Epidermal melanocyte (primary cell): ENCODE data around the gene KRT9.
"Not testable (repeated sequence)": the region's sequence is repeated elsewhere in the genome, so short reads cannot be mapped to it uniquely, and the experiment has no call there.

Source experiments
- DNase-seq: peaks from one replicate; pipeline ENCODE4 v3.0.0; 2011; ENCODE audit warnings: low spot score; ENCODE audit not compliant: insufficient read length

Gene KRT9

GRCh38 chr17:41606930-41607329 lies 35.1 kb upstream of the KRT9 start:
- DNase-seq = not testable (repeated sequence)

GRCh38 chr17:41602524-41602923 lies 30.7 kb upstream of the KRT9 start:
- no peak for DNase-seq

GRCh38 chr17:41600318-41600717 lies 28.5 kb upstream of the KRT9 start:
- no peak for DNase-seq

GRCh38 chr17:41599680-41600079 lies 27.8 kb upstream of the KRT9 start:
- no peak for DNase-seq

DNA sequence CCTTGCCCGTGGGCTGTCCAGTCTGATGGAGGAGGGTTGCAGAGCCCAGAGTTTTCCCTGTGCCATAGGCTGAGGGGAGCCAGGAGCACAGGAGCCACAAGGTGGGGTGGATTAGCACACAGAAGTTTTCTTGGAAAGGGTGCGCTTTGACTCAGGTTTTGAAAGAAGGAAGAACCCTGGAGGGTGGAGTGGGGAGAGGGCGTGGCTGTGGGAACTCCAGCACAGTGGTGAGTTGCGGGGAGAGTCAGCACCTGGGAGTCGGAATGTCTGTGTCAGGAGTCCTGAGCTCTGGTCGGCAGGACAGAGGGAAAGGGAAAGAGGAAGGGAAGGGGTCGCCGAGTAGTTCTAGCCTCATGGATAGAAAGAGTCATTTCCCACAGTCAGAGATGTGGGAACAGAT lies 23.7 kb upstream of the KRT9 start:
- no peak for DNase-seq

DNA sequence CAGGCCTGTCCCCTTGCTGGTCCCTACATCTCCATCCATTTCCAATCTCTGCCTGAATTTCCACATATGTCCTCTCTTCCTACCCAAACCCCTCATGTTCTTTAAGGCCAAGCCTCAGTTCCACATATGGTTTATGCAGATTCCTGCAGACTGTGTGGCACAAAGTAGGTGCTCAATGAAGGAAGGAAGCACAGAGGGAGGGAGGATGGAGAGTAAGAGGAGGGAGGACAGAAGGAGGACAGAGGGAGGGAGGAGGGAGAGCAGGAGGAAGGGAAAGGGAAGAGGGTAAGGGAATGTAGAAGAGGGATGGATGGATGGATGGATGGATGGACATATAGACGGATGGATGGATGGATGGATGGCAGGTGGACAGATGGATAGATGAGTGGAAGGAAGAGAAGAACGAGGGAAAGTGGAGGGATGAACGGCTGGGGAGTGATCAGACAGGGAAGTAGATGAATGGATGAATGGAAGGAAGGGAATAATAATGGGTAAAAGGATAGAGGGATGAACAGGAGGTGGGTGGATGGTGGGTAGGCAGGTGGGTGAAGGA lies 22.6 kb upstream of the KRT9 start:
- no peak for DNase-seq

- DNase-seq = no peak
Measured at GRCh38 chr17:41593306-41593981, 21.6 kb upstream of the KRT9 start.

GRCh38 chr17:41592601-41593305 lies 20.9 kb upstream of the KRT9 start:
- no peak for DNase-seq

- no peak for DNase-seq
Measured at GRCh38 chr17:41589301-41589700, 17.4 kb upstream of the KRT9 start.

DNA sequence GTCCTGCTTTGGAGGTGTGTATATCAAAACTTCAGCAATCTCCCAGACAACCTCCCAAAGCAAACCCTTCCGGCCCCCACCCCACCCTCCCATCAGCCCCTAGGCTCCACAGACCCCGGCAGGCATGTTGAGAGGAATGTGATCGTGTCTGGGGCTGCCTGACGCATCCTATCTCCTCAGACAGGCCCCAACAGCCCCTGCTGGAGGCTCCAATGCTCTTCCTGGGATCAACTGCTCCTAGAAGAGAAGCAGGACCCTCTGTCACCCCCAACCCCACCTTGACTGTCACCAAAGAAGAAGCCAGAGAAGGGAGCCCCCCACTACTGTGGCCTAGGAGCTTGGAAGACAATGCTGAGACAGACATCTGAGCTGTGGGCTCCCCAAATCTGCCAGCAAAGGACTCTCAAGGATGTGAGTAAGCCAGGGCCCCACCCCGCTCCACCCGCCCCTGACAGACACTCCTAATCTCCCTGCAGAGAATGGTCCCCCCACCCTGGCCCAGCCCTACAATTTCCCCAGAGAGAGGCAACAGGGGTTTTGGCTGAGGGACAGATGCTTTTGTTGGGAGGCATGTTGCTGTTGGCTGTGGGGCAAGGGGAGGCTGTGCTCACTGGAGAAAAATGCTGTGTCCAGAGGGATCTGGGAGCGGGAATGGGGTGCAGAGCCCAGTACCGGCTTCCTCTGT lies 16.4 kb upstream of the KRT9 start:
- no peak for DNase-seq

DNA sequence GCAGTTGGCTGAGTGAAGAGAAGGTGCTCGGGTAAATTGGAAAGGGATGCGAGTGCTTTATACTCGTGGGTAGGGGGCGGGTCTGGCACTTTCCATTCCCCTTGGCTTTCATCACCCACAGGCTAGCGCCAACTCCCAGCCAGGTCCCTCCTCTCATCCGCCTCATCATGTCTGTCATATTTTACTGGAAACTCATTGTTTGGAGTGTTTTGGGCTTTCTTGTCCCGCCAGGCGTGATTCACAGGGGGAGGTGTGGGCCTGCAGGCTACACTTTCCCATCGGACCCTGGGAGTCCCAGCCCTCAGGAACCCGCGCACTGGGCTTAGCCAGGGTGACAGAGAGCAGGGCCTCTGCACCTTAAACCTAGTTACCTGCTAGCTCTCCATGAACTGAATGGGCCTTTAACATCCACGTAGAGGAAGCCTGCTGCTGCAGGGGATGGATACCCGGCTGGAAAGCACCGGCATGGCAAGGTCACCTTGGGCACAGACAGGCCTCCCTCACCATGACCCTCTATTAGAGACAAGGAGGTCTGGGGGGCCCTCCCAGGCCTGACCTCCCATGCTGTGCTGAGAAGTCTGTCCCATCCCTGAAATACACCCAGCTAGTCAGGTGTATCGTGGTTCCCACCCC lies 15.1 kb upstream of the KRT9 start, which contains the start of gene KRT14:
Gene KRT14, minus strand, starts transcription at position 33 of the 633 bp plus-strand sequence. CDS start 61 bp downstream, outside the sequence.
- no peak for DNase-seq

DNA sequence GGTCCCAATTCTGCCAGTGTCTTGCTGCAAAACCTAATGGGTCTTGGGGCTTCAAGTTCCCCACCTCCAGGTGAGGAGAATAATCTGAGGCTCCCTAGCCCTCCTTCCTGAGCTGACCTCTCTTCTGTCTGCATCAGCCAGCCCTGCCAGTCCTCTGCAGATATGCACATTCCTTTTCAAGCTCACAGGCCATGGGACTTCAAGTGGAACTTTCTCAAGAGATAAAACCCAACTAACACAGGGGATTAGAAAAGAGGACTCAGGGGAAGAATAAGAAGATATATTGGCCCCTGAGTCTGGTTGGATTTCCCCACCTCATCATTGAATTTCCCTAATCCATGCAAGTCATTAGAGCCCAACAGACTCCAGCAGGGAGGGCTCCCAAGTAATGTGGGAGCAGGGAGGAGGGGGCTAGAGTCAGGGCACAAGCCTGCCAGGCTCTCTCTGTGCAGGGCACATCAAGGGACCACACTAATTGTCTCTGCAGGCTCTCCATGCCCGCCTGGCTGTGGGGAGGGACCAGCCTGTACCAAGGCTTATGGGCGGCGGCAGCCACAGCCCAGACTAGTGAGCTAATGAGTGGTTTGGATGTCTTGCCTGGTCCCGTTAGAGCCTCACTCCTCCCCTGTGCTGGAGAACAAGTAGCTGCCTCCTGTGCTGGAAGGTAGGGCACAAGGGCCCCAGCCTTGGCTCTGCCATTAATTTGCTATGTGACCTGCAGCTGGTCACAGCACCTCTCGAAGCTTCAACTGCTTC lies 13.6 kb upstream of the KRT9 start:
- no peak for DNase-seq

GRCh38 chr17:41584331-41584927 lies 12.6 kb upstream of the KRT9 start:
- DNase-seq = not testable (repeated sequence)

GRCh38 chr17:41583137-41584127 lies 11.6 kb upstream of the KRT9 start:
- no peak for DNase-seq

DNA sequence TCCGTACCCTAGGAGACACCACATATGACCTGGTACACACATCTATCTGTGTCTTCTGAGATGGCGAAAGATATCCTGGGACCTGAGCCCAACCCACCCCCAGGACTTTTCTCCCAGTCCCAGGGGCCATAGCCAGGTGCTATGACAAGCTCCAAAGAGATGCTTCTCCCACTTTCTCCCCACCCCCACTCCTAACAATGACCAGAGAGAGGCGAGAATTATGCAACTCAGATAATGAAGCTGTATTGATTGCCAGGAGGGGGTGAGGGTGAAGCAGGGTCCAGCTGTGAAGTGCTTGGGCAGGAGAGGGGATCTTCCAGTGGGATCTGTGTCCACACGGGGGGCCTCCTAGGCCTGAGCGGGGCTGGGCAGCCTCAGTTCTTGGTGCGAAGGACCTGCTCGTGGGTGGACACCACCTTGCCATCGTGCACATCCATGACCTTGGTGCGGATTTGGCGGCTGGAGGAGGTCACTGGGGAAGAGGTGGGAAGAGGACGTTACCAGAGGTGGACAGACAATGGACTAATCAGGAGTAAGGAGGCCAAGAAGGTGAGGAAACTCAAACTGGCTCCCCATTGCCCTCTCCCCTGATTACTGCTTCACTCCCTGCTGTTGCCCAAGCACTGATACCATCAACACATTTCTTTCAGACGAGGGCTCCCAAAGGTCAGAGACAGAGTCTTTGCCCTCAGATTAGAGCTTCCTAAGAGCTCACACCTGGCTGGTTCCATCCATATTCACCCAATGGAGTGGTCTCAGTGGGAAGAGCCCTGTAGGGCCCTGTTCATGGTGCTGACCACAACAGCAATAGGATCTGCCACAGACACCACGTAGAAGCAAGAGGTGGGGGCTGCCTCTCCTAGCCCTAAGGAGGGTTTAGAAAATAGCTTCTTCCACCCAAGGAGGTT lies 10.5 kb upstream of the KRT9 start:
- not testable (repeated sequence) for DNase-seq

DNA sequence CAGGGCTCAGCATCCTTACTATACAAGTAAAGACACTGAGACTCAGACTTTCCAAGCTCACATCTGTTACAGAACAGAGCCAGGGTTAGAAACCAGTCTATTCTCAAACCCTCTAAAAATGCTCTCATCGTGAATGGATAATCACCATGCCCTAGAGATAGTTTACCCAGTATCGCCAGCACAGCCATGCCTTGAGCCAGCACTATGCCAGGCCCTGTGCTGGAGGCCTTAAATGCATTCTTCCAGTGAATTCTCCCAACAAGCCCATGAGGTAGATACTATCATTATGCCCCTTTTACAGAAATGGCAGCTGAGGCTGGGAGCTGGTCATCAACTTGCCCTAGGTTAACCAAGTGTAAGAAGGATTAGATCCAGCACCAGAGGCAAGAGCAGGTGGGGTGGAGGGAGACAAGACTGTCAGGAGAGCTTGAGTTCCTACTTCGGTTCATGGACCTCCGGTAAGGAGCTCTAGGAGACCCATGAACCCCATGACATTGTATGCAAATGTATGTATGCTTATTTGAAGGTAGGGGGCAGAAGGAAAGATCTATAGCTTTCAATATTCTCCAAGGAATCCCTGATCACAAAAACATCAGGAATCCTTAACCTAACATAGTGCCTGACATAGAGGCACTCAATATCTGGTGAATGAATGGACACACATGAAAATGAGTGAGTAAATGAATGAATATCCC lies 9.7 kb upstream of the KRT9 start:
- DNase-seq = no peak

GRCh38 chr17:41580687-41581365 lies 9.0 kb upstream of the KRT9 start:
- no peak for DNase-seq
